Bronchial epithelial cell (primary cell): ENCODE measurements around the gene NUMA1. TPM values are rescaled to one million over a fixed set of nuclear protein-coding genes. Genes with fewer than 3 reads are reported as not detected.

Experiments used
- DNase-seq: peaks from one replicate; pipeline ENCODE4 v3.0.0-alpha.2; 2010; ENCODE audit warnings: low read depth
- FAIRE-seq: peaks from 2 replicates; lab custom pipeline; 2011; peaks lifted over from hg19 to GRCh38; lab: Jason Lieb, UNC
- H3K27me3 ChIP-seq: 2 replicates; pipeline ENCODE4 v1.5.1; 2011; ENCODE audit warnings: low read length; ENCODE audit not compliant: control insufficient read depth, insufficient read depth
- H3K36me3 ChIP-seq: 2 replicates; pipeline ENCODE4 v1.5.1; 2011; ENCODE audit warnings: low read length; ENCODE audit not compliant: control insufficient read depth, insufficient read depth
- H3K4me3 ChIP-seq: 2 replicates; pipeline ENCODE4 v1.5.1; 2011; ENCODE audit warnings: mild to moderate bottlenecking, low read depth, low read length, control low read depth
- CTCF ChIP-seq: IDR thresholded peaks from 2 replicates; pipeline ENCODE4 v1.5.1; 2011; ENCODE audit warnings: mild to moderate bottlenecking, moderate library complexity, low read length, control low read depth, inconsistent platforms; ENCODE audit not compliant: insufficient read depth, severe bottlenecking
- total RNA-seq: library from RNA; depleted of rRNA; stranded (reverse); fragments of >200 nt; gene quantifications from 2 replicates; pipeline ENCODE4 v1.2.1, GENCODE V29; 2014

NUMA1 gene
- total RNA-seq, 1 donor from 2014 or later, result 52.7 TPM

GRCh38 chr11:72070491-72070890, 9.9 kb downstream of the NUMA1 start:
- FAIRE-seq (no peak), DNase-seq (no peak)
- Histone ChIP-seq H3K4me3 (no peak overlapping the region), H3K27me3 (no peaks in the 10 kb centered on the region), H3K36me3 (peaks cover 3% of the 10 kb centered on the region)
- no peak for TF ChIP-seq CTCF

GRCh38 chr11:72069787-72070251, 10.5 kb downstream of the NUMA1 start:
- FAIRE-seq, result no peak
- Histone ChIP-seq H3K36me3 (peaks cover 3% of the 10 kb centered on the region), H3K4me3 (no peak overlapping the region), H3K27me3 (no peaks in the 10 kb centered on the region)
- no peak for TF ChIP-seq CTCF
- DNase-seq, result peak; percentile 87

GRCh38 chr11:72069200-72069599, 11.1 kb downstream of the NUMA1 start:
- DNase-seq (no peak), FAIRE-seq (no peak)
- H3K4me3 ChIP-seq, result no peak overlapping the region
- H3K27me3 ChIP-seq, result no peaks in the 10 kb centered on the region
- no peak for TF ChIP-seq CTCF
- H3K36me3 ChIP-seq, result peaks cover 2% of the 10 kb centered on the region

- Histone ChIP-seq H3K4me3 (no peak overlapping the region), H3K27me3 (no peaks in the 10 kb centered on the region), H3K36me3 (peaks cover 2% of the 10 kb centered on the region)
- no peak for TF ChIP-seq CTCF
- FAIRE-seq, result no peak
- DNase-seq, result no peak
Measured at GRCh38 chr11:72067676-72068075, 12.7 kb downstream of the NUMA1 start.

GRCh38 chr11:72067266-72067665, 13.1 kb downstream of the NUMA1 start:
- Histone ChIP-seq H3K4me3 (no peak overlapping the region), H3K36me3 (peaks cover 2% of the 10 kb centered on the region), H3K27me3 (no peaks in the 10 kb centered on the region)
- FAIRE-seq (no peak), DNase-seq (no peak)
- TF ChIP-seq CTCF, result no peak

- Histone ChIP-seq H3K4me3 (no peak overlapping the region), H3K27me3 (no peaks in the 10 kb centered on the region), H3K36me3 (peaks cover 2% of the 10 kb centered on the region)
- DNase-seq, result no peak
- no peak for TF ChIP-seq CTCF
- FAIRE-seq, result no peak
Measured at GRCh38 chr11:72066855-72067254, 13.5 kb downstream of the NUMA1 start.
